ENCODE data around the gene BCAP29. TPM values are rescaled to one million over a fixed set of nuclear protein-coding genes. Genes with fewer than 3 reads are reported as not detected.
A peak's percentile ranks its signal among the peaks of the same experiment; 100 is the strongest.

The BCAP29 gene
- total and polyA plus RNA-seq, 2 donors (not counting 3 experiments of a cell fraction or from before 2014, with no cell fraction given), result 122 to 162 TPM

GRCh38 chr7:107560898-107561516 lies 19.0 kb upstream of the BCAP29 start:
- TF ChIP-seq MAX (IDR thresholded peaks at IDR 0.05; ENCODE audit: insufficient read depth, insufficient read length), result no peak
- no peak for TF ChIP-seq GATA2 (IDR thresholded peaks at IDR 0.05; ENCODE audit: insufficient read depth, insufficient read length, low read depth, low read length)
- TF ChIP-seq POLR2AphosphoS5 (IDR thresholded peaks at IDR 0.05; ENCODE audit: insufficient read depth, low read depth, low read length), result no peak
- TF ChIP-seq MYC (IDR thresholded peaks at IDR 0.05; ENCODE audit: low read depth, low read length), result no peak
- no peak for TF ChIP-seq POLR2A (IDR thresholded peaks at IDR 0.05; ENCODE audit: low read depth, low read length)
- no TSS peak for BruUV-seq (replicated peaks)
- H3K27ac ChIP-seq (ENCODE audit: insufficient read depth, low read depth, low read length), result no peak overlapping the region
- H2AFZ ChIP-seq (ENCODE audit: low read depth, low read length), result no peak overlapping the region
- H3K9me3 ChIP-seq (replicated peaks; ENCODE audit: control insufficient read depth, insufficient read depth, low read length), result no peaks in the 10 kb centered on the region
- H3K79me2 ChIP-seq (ENCODE audit: control insufficient read depth, insufficient read depth, low read length), result peaks cover 42% of the 10 kb centered on the region
- H3K27me3 ChIP-seq (ENCODE audit: control insufficient read depth in 2 of 2, insufficient read depth in 2 of 2, low read length in 2 of 2), result no peaks in the 10 kb centered on the region
- intact Hi-C loops (cut with micrococcal nuclease) (loop anchor here (5.0 to 10.0 kb wide), 2 partner anchors 99 to 164 kb away; no protein-coding TSS in a partner anchor), dilution Hi-C loops (cut with MboI; ENCODE audit: extremely low pct_ligation_motif_present, low sequenced_read_pairs) (no loop called here)
- no peaks in the 10 kb centered on the region for H3K9me1 ChIP-seq (replicated peaks; ENCODE audit: control insufficient read depth, extremely low read depth, insufficient read depth, low read length)
- POLR2A ChIA-PET, result no interaction called here
- CTCF ChIA-PET, result no interaction called here
- H3K9ac ChIP-seq (replicated peaks; ENCODE audit: extremely low read depth, insufficient read depth, low read length), result no peak overlapping the region
- FAIRE-seq (no peak), DNase-seq (ENCODE audit: low read depth, low spot score) (no peak)
- peaks cover 0 to 8% of the 10 kb centered on the region in 2 experiments for H3K36me3 ChIP-seq (ENCODE audit: control insufficient read depth in 2 of 2, extremely low read depth in 1 of 2, insufficient read depth in 2 of 2, low read length in 2 of 2)
- H3K4me3 ChIP-seq (replicated peaks in 1 of 3; ENCODE audit: insufficient read depth in 1 of 3, low read depth in 1 of 3, low read length in 3 of 3), result no peak overlapping the region
- peak overlapping the region; percentile 16 for H3K4me2 ChIP-seq (ENCODE audit: insufficient read depth, low read length)
- H4K20me1 ChIP-seq (replicated peaks; ENCODE audit: control insufficient read depth, extremely low read depth, insufficient read depth, low read length), result no peaks in the 10 kb centered on the region
- peaks cover 33% of the 10 kb centered on the region for H3K4me1 ChIP-seq (ENCODE audit: control insufficient read depth, extremely low read depth, insufficient read depth, low read length)

- peak overlapping the region; percentile 99 for H3K4me2 ChIP-seq (ENCODE audit: insufficient read depth, low read length)
- TF ChIP-seq MYC (IDR thresholded peaks at IDR 0.05; ENCODE audit: low read depth, low read length) (no peak), POLR2A (IDR thresholded peaks at IDR 0.05; ENCODE audit: low read depth, low read length) (no peak), JUN (IDR thresholded peaks at IDR 0.05; ENCODE audit: borderline replicate concordance, insufficient read depth, insufficient read length, low read depth) (no peak), GATA2 (IDR thresholded peaks at IDR 0.05; ENCODE audit: insufficient read depth, insufficient read length, low read depth, low read length) (no peak), CTCF (IDR thresholded peaks at IDR 0.05; ENCODE audit: extremely low read depth in 1 of 2, insufficient read depth in 1 of 2, low read depth in 1 of 2, low read length in 2 of 2) (no peak), FOS (IDR thresholded peaks at IDR 0.05; ENCODE audit: borderline replicate concordance, insufficient read depth, low read length) (no peak), EZH2 (IDR thresholded peaks at IDR 0.05; ENCODE audit: borderline replicate concordance, low read depth, low read length, severe bottlenecking) (no peak), POLR2AphosphoS5 (IDR thresholded peaks at IDR 0.05; ENCODE audit: insufficient read depth, low read depth, low read length) (no peak), MAX (IDR thresholded peaks at IDR 0.05; ENCODE audit: insufficient read depth, insufficient read length) (no peak)
- BruUV-seq (replicated peaks), result no TSS peak
- H3K4me3 ChIP-seq (replicated peaks in 1 of 3; ENCODE audit: insufficient read depth in 1 of 3, low read depth in 1 of 3, low read length in 3 of 3), result peak overlapping the region; percentile 87 to 99 (median 95)
- intact Hi-C loops (cut with micrococcal nuclease), result loop anchor here (5.0 to 10.0 kb wide), 2 partner anchors 101 to 162 kb away; no protein-coding TSS in a partner anchor
- H3K9me3 ChIP-seq (replicated peaks; ENCODE audit: control insufficient read depth, insufficient read depth, low read length), result no peaks in the 10 kb centered on the region
- POLR2A ChIA-PET, result interaction anchor here (1.2 kb wide), 1 partner anchor 32 kb away, joined by 5 read pairs; no protein-coding TSS in a partner anchor
- H3K36me3 ChIP-seq (ENCODE audit: control insufficient read depth in 2 of 2, extremely low read depth in 1 of 2, insufficient read depth in 2 of 2, low read length in 2 of 2), result no peaks in the 10 kb centered on the region
- H3K27ac ChIP-seq (ENCODE audit: insufficient read depth, low read depth, low read length), result peak overlapping the region; percentile 72
- FAIRE-seq (no peak), DNase-seq (ENCODE audit: low read depth, low spot score) (no peak)
- peaks cover 43% of the 10 kb centered on the region for H3K79me2 ChIP-seq (ENCODE audit: control insufficient read depth, insufficient read depth, low read length)
- H3K27me3 ChIP-seq (ENCODE audit: control insufficient read depth in 2 of 2, insufficient read depth in 2 of 2, low read length in 2 of 2), result no peaks in the 10 kb centered on the region
- peak overlapping the region; percentile 78 for H3K9ac ChIP-seq (replicated peaks; ENCODE audit: extremely low read depth, insufficient read depth, low read length)
- no peaks in the 10 kb centered on the region for H3K9me1 ChIP-seq (replicated peaks; ENCODE audit: control insufficient read depth, extremely low read depth, insufficient read depth, low read length)
- H3K4me1 ChIP-seq (ENCODE audit: control insufficient read depth, extremely low read depth, insufficient read depth, low read length), result peaks cover 33% of the 10 kb centered on the region
- CTCF ChIA-PET, result interaction anchor here (0.7 to 3.0 kb wide), 7 partner anchors 9 to 312 kb away, joined by 3 to 10 read pairs (median 4); no protein-coding TSS in a partner anchor
- H2AFZ ChIP-seq (ENCODE audit: low read depth, low read length), result peak overlapping the region; percentile 98
- dilution Hi-C loops (cut with MboI; ENCODE audit: extremely low pct_ligation_motif_present, low sequenced_read_pairs), result no loop called here
- no peaks in the 10 kb centered on the region for H4K20me1 ChIP-seq (replicated peaks; ENCODE audit: control insufficient read depth, extremely low read depth, insufficient read depth, low read length)
These were observed 16.8 kb upstream of the BCAP29 start for GRCh38 chr7:107563081-107563774.

Measured in endothelial cell of umbilical vein (primary cell).